Endothelial cell of coronary artery (primary cell): ENCODE results near the gene GPR161. TPM values are rescaled to one million over a fixed set of nuclear protein-coding genes. Genes with fewer than 3 reads are reported as not detected.

ENCODE experiments used
- total RNA-seq: library from RNA; depleted of rRNA; stranded (reverse); fragments of >200 nt; gene quantifications from 2 replicates; pipeline ENCODE4 v1.2.3, GENCODE V29; 2014

Gene GPR161, protein sequence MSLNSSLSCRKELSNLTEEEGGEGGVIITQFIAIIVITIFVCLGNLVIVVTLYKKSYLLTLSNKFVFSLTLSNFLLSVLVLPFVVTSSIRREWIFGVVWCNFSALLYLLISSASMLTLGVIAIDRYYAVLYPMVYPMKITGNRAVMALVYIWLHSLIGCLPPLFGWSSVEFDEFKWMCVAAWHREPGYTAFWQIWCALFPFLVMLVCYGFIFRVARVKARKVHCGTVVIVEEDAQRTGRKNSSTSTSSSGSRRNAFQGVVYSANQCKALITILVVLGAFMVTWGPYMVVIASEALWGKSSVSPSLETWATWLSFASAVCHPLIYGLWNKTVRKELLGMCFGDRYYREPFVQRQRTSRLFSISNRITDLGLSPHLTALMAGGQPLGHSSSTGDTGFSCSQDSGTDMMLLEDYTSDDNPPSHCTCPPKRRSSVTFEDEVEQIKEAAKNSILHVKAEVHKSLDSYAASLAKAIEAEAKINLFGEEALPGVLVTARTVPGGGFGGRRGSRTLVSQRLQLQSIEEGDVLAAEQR
- 25.4 and 26.7 TPM in 2 replicates for total RNA-seq

DNA sequence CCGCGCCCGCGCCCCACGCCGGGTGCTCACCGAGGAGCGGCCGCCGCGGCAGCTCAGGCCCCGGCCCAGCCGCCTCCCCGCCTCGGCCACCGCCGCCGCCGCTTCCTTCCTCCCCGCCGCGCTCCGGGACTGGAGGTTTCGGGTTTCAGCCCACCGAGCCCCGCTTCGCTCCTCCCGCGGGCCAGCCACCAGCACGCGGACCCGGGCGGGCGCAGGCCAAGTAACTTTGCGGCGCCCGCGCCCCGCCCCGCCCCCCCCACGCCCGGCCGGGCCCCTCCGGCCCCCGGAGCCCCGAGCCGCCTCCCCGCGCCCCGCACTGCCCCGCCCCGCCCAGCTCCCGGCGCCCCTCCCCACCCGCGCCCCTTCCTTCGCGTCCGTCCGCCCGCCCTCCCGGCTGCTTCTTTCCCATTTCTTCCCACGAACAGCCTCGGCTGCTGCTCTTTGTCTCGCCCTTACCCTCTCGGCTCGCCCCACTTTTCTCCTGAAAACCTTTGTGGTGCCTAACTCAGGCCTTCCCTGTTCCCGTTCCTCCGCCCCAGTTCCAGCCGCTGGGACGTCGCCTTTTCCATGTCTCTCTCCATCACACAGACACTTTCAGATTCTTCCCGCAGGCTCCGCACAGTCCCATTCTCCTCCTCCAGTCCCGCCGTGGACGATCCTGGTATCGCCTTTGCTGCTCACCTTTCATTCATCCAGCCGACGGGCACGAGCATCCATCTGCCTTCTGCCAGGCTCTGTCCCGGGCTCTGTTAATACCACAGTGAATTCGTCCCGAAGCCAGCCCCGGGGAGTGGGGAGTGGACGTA is at the start of gene GPR161:
Gene GPR161 (minus strand): TSS at position 222 of the 806 bp plus-strand sequence. CDS start 32,080 bp downstream, outside the sequence.

DNA sequence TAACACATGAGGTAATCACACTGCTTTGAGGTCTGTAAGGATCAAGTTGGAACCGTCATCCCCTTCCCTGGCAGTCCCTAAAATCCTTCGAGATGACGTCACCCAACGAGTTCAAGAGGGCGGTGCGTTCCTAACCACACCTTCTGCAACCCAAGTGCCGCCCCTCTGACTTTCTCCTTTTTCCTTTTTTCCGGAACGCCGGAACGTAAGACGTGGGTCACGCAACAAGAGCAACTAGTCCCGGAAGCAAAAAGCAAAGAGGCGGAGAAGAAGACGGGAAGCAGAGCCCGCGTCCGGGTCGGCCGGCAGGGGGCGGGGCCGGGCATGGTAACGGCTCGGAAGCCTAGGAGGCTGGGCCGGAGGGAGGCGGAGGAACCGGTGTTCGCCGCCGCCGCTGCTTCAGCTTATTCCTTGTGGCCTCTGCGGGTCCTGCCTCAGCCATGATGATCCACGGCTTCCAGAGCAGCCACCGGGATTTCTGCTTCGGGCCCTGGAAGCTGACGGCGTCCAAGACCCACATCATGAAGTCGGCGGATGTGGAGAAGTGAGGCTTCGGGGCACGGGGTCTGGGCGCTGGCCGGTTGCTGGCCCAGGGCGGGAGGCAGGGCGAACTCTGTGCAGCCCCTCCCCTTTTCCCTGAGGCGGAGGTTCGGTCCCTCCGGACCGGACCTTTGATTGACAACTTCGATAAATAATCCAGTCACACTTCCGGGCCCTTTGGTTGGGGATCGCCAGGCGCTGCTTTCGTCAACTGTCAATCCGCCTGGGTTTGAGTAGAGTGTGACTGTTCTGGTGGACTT is 42.1 kb upstream of the GPR161 start, which contains the start of gene TIPRL:
Gene TIPRL (plus strand): TSS at position 325 of the 800 bp plus-strand sequence. CDS start 116 bp downstream, at position 441.

Other genes with a start within 250 kb of the GPR161 start
- under 0.01 TPM in 1 of 2 replicates, not detected in the other for gene ADCY10, start 222.8 kb downstream of the GPR161 start, total RNA-seq
- 45.6 and 56.6 TPM in 2 replicates for gene DCAF6, start 200.2 kb downstream of the GPR161 start, total RNA-seq
- 18.0 and 23.5 TPM in 2 replicates for gene MPC2, start 199.9 kb downstream of the GPR161 start, total RNA-seq
- 36.8 and 40.7 TPM in 2 replicates for gene TIPRL, start 42.0 kb upstream of the GPR161 start, total RNA-seq
- gene SFT2D2, start 89.1 kb upstream of the GPR161 start, total RNA-seq, result 29.2 and 34.6 TPM in 2 replicates
- gene TBX19, start 143.9 kb upstream of the GPR161 start, total RNA-seq, result 0.18 and 0.38 TPM in 2 replicates